Osteocyte (in vitro differentiated cells): Measurements from ENCODE around the gene PRKG1. TPM values are rescaled to one million over a fixed set of nuclear protein-coding genes. Genes with fewer than 3 reads are reported as not detected.
"Not testable (repeated sequence)": the region's sequence is repeated elsewhere in the genome, so short reads cannot be mapped to it uniquely, and the experiment has no call there.

ENCODE experiments used
- DNase-seq: peaks from one replicate; pipeline ENCODE4 v3.0.0; 2021; ENCODE audit warnings: mixed read lengths; ENCODE audit not compliant: unreplicated experiment; ENCODE audit errors: extremely low spot score
- H3K27ac Mint-ChIP-seq: one replicate; pipeline ENCODE4 v1.8.0; 2021; ENCODE audit warnings: mild to moderate bottlenecking, mixed read lengths; ENCODE audit not compliant: unreplicated experiment
- H3K27me3 Mint-ChIP-seq: one replicate; pipeline ENCODE4 v1.8.0; 2021; ENCODE audit warnings: mixed read lengths; ENCODE audit not compliant: unreplicated experiment
- H3K36me3 Mint-ChIP-seq: one replicate; pipeline ENCODE4 v1.8.0; 2021; ENCODE audit warnings: mixed read lengths; ENCODE audit not compliant: unreplicated experiment
- H3K4me1 Mint-ChIP-seq: one replicate; pipeline ENCODE4 v1.8.0; 2021; ENCODE audit warnings: mixed read lengths; ENCODE audit not compliant: unreplicated experiment
- H3K4me3 Mint-ChIP-seq: one replicate; pipeline ENCODE4 v1.8.0; 2021; ENCODE audit warnings: mild to moderate bottlenecking, moderate library complexity, mixed read lengths; ENCODE audit not compliant: unreplicated experiment
- H3K9me3 Mint-ChIP-seq: one replicate; pipeline ENCODE4 v1.8.0; 2021; ENCODE audit warnings: mixed read lengths; ENCODE audit not compliant: unreplicated experiment
- CTCF ChIP-seq: fragments of 200-600 bp; sonication (generic); IDR thresholded peaks from 2 replicates; pipeline ENCODE4 v1.5.0; 2021; ENCODE audit warnings: antibody characterized with exemption, mild to moderate bottlenecking, moderate library complexity
- total RNA-seq: library from RNA; stranded (reverse); gene quantifications from 2 replicates; pipeline ENCODE4 v1.2.1, GENCODE V29; 2021

PRKG1 gene
- total RNA-seq, 1 donor from 2014 or later = 10.8 TPM

- Mint-ChIP-seq H3K36me3 (no peaks in the 10 kb centered on the region), H3K4me1 (no peaks in the 10 kb centered on the region), H3K27me3 (no peaks in the 10 kb centered on the region), H3K4me3 (no peak overlapping the region), H3K9me3 (no peaks in the 10 kb centered on the region), H3K27ac (no peak overlapping the region)
- DNase-seq = no peak
- TF ChIP-seq CTCF = no peak
Observed at GRCh38 chr10:51260376-51260775, 186.1 kb downstream of the PRKG1 start.

- H3K27ac Mint-ChIP-seq = no peak overlapping the region
- no peak for TF ChIP-seq CTCF
Observed at GRCh38 chr10:51266496-51266895, 192.2 kb downstream of the PRKG1 start.

GRCh38 chr10:51267980-51268570 is 193.8 kb downstream of the PRKG1 start:
- not testable (repeated sequence) for H3K4me1 Mint-ChIP-seq, H3K4me3 Mint-ChIP-seq, H3K36me3 Mint-ChIP-seq, H3K27me3 Mint-ChIP-seq, H3K27ac Mint-ChIP-seq, H3K9me3 Mint-ChIP-seq, DNase-seq

More at GRCh38 chr10:51266496-51266895, 192.2 kb downstream of the PRKG1 start:
- H3K9me3 Mint-ChIP-seq = no peaks in the 10 kb centered on the region
- no peak overlapping the region for H3K4me3 Mint-ChIP-seq
- no peak for DNase-seq
- no peaks in the 10 kb centered on the region for H3K4me1 Mint-ChIP-seq
- H3K27me3 Mint-ChIP-seq = no peaks in the 10 kb centered on the region
- no peaks in the 10 kb centered on the region for H3K36me3 Mint-ChIP-seq

GRCh38 chr10:51269821-51270220 is 195.5 kb downstream of the PRKG1 start:
- Mint-ChIP-seq H3K4me1 (no peaks in the 10 kb centered on the region), H3K9me3 (no peaks in the 10 kb centered on the region), H3K4me3 (no peak overlapping the region), H3K27ac (no peak overlapping the region), H3K27me3 (no peaks in the 10 kb centered on the region), H3K36me3 (no peaks in the 10 kb centered on the region)
- no peak for TF ChIP-seq CTCF
- DNase-seq = no peak

GRCh38 chr10:51270936-51271530 is 196.7 kb downstream of the PRKG1 start:
- H3K27me3 Mint-ChIP-seq = no peaks in the 10 kb centered on the region
- no peaks in the 10 kb centered on the region for H3K4me1 Mint-ChIP-seq
- DNase-seq = no peak
- no peak overlapping the region for H3K4me3 Mint-ChIP-seq
- no peak for TF ChIP-seq CTCF
- no peaks in the 10 kb centered on the region for H3K9me3 Mint-ChIP-seq
- no peak overlapping the region for H3K27ac Mint-ChIP-seq
- H3K36me3 Mint-ChIP-seq = peaks cover 2% of the 10 kb centered on the region

GRCh38 chr10:51272099-51272498 is 197.8 kb downstream of the PRKG1 start:
- DNase-seq, H3K36me3 Mint-ChIP-seq, H3K9me3 Mint-ChIP-seq, H3K27me3 Mint-ChIP-seq, H3K27ac Mint-ChIP-seq, H3K4me1 Mint-ChIP-seq, H3K4me3 Mint-ChIP-seq: not testable (repeated sequence)
